ENCODE data around the gene LRMDA.

The LRMDA gene

DNA sequence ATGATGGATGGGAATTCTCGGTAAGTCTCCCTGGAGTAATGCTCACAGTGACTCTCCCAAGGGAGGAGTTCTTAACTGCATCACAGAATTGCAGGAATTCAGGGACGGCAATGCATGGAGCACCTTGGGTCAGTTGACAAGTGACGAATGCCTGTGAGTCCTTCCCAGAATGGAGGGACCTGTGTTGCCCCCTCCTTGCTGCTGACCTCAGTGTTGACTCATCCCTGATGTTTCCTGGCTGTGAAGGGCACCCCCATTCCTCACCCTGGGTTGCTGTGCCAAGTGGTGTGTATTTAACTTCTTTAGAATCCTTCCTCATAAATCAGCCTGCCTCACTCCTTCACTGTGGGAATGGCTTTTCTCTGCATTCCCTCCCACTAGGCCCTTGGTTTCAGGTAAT is 98.9 kb downstream of the LRMDA start:
- in situ Hi-C loops (cut with HindIII; ENCODE audit: low sequenced_read_pairs), result no loop called here

DNA sequence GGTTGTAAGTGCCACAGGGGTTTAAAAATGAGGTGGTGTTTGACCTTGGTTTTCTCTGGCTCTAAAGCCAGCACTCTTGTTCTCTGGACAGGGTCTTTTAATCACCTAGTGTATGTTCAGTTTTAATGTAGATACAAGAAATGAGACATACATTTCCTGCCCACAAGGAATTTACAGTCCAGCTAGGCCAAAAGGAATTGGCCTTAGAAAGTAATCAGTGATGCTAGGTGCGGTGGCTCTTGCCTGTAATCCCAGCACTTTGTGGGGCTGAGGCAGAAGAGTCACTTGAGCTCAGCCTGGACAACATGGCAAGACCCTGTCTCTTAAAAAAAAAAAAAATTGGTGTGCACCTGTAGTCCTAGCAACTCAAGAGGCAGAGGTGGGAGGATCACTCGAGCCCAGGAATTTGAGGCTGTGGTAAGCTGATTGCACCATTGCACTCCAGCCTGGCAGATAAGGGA is 100.2 kb downstream of the LRMDA start:
- in situ Hi-C loops (cut with HindIII; ENCODE audit: low sequenced_read_pairs), result no loop called here

- in situ Hi-C loops (cut with HindIII; ENCODE audit: low sequenced_read_pairs), result no loop called here
Observed at GRCh38 chr10:75532253-75532924, 101.0 kb downstream of the LRMDA start.

DNA sequence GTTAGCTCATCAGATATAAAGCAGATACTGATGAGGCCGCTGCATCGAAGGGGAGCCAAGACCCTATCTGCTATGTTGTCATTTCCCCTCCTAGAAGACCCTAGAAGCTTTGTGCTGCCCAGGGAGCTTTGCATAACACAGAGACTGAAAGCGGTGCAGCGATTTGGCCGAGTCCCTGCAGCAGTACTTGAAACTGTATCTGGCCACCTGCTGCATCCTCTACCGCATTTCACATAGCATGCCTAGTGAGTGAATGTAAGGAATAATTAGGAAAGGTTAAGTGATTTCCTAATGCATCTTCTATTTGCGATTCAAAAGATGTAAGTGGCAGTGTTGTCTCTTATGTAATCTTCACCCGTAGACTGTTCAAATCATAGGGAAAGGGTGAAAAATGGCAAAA is 106.7 kb downstream of the LRMDA start:
- in situ Hi-C loops (cut with HindIII; ENCODE audit: low sequenced_read_pairs), result no loop called here

- in situ Hi-C loops (cut with HindIII; ENCODE audit: low sequenced_read_pairs), result no loop called here
Observed at GRCh38 chr10:75538765-75539164, 107.3 kb downstream of the LRMDA start.

GRCh38 chr10:75540357-75540966 is 109.0 kb downstream of the LRMDA start:
- in situ Hi-C loops (cut with HindIII; ENCODE audit: low sequenced_read_pairs), result no loop called here

- in situ Hi-C loops (cut with HindIII; ENCODE audit: low sequenced_read_pairs), result no loop called here
Observed at GRCh38 chr10:75540981-75541380, 109.6 kb downstream of the LRMDA start.

DNA sequence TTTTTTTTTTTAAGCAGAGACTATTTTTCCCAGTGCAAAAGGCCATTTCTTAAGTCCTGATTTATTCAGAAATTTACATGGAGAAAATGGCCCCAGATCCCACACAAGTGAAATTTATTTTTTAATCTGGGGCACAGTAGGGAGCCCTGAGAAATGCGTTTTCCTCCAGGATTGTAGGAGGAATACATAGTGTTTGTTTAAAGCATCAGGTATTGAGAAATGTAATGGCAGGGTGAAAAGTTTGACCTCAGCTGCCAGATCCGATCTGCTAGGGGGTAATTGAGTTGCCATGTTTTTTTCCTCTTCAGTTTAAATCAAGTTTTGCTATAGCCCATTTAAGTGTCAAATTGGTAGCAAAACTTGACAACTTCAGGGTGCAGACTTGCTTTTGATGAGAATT is 110.0 kb downstream of the LRMDA start:
- in situ Hi-C loops (cut with HindIII; ENCODE audit: low sequenced_read_pairs), result no loop called here

DNA sequence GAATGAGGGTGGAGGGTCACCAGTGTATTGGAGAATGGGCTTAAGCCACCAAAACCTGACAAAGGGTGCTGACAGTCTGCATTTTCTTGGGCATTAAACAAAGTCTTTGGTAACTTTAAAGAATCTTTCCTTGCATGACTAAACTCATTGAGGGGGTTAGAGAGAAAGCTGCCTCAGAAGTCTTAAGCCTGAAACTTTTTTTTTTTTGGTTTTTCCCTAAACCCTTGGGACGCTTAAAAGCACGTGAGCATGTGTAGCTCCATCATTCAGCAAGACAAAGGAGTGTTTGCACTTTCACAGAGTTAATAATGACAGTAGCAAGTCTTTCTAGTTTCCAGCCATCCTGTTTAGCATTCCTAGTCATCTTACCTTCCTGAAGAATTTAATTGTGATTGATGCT is 110.7 kb downstream of the LRMDA start:
- in situ Hi-C loops (cut with HindIII; ENCODE audit: low sequenced_read_pairs), result no loop called here

DNA sequence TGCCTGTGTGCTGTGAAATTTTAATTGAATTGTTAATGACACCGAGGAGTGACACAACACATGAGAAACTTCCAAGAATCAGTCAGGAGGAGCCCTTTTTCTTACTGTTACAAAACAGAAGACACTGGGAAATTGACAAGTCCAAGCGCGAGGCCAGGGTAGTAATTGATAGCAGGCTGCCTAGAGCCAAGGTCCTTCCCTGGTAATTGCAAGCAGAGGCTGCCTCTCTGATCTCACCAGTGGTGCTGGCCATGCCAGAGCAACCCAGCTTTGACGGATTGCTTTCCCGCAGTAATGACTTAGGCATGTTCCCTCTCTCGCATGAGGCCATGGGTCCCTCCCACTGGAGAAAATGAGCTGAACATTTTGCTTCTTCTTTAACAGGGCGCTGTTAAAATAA is 111.5 kb downstream of the LRMDA start:
- in situ Hi-C loops (cut with HindIII; ENCODE audit: low sequenced_read_pairs), result no loop called here

GRCh38 chr10:75544386-75544785 is 113.0 kb downstream of the LRMDA start:
- in situ Hi-C loops (cut with HindIII; ENCODE audit: low sequenced_read_pairs), result no loop called here

GRCh38 chr10:75544993-75545706 is 113.7 kb downstream of the LRMDA start:
- in situ Hi-C loops (cut with HindIII; ENCODE audit: low sequenced_read_pairs), result no loop called here

DNA sequence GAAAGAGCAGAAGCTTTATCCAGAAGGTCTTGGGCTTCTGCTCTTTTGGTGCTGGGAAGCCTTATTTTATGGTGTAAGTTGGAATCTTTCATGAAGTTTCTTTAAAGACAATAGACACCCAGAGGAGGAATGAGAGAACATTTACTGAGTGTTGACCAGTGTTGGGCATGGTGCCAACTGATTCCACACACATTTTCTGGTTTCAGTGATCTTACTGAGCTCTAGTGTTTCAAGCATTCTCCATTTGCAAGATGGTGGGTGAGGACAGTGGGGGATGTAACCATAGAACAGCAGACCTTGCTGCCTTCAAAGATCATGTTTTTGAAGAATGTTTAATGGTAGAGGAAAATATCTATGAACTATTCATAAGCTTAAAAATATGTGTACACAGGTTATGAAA is 114.6 kb downstream of the LRMDA start:
- in situ Hi-C loops (cut with HindIII; ENCODE audit: low sequenced_read_pairs), result no loop called here

DNA sequence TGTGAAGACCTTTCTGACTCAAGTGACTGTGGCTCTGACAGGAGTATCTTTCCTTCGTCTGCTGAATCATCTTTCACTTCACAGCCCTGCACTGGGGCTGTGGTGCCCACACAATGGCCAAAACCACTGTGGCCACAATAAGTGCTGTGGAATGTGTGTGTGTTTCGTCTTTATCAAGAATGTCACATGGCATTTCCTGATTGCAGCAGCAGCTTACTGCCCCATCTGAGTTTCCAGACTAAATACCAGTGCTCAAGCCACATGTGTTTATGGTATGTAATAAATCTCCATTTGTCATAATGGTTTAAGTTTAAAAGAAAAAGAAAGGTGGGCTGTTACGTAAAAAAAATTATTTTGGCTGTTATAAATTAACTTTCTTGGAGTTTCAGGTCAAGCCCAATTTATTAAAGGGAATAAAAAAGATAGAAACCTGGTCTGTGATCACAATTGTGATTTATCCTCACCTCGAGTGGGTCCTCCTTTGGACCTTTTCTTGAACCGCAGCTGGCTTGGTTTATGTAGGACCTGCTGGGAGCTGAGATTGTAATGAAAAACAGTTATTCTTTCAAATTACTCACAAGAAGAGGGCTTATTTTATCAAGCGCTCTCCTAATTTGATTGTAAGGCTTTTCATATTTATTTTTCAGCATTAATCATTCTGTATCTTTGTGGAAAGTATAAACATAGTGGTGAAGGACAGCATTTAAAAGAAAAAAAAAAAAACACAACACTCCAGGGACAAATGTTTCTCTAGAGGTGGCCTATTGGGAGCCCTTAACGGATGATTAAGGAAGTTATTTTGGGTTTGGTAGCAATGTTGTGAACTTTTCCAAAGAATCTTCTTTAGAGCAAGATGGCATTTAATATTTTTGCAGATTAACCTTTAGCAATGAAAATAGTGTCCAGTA is 116.2 kb downstream of the LRMDA start:
- in situ Hi-C loops (cut with HindIII; ENCODE audit: low sequenced_read_pairs), result no loop called here

DNA sequence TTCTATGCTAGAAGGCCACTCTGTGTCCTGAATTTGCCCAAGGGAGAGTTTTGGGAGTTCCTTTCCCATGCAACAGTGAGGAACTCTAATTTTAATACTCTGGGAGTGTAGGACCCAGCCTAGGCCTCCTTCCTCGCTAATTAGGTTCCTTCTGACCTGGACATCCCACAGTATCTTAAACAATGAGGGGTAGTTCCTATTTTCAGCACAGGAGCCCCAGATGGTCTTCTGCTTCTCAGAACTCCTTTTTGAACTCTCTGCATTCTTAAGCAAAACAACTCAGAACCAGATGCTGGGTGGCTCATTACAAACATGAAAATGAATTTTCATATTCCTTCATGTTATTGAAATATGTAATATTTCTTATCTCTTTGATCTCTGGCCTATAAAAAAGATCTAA is 116.9 kb downstream of the LRMDA start:
- in situ Hi-C loops (cut with HindIII; ENCODE audit: low sequenced_read_pairs), result no loop called here

- in situ Hi-C loops (cut with HindIII; ENCODE audit: low sequenced_read_pairs), result no loop called here
Observed at GRCh38 chr10:75550191-75550590, 118.8 kb downstream of the LRMDA start.

DNA sequence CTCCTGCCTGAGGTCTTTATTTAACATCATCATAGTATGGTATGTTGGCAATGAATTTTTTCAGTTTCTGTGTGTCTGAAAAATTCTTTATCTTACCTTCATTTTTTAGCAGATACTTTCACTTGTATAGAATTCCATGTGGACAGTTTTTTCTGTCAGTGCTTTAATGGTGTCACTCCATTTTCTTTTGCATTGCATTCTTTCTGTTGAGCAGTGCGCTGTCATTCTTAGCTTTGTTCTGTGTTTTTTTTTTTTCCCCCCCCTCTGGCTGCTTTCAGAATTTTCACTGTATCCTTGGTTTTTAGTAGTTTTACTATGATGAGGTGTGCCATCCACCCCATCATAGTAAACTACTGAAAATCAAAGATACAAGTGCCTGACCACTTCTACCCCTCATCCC is 120.7 kb downstream of the LRMDA start:
- in situ Hi-C loops (cut with HindIII; ENCODE audit: low sequenced_read_pairs), result no loop called here

DNA sequence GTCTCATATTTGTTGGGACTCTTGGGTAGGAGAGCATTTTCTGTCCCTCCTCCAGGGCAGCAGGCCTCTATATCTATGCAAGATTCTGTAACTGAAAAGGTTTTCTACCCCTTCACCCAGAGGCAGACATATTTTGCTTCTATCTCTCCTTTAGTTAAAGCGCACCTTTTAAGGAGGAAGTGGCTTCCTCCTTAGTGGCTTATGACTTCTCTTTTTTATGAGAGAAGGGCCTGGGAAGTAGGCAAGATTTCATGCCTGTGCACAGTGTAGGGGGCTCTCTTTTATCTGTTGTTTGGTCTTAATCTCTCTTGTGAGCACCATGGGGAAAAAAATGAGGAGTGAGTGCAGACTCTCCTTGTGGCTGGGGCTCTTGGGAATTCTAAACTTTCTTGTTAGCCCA is 122.1 kb downstream of the LRMDA start:
- in situ Hi-C loops (cut with HindIII; ENCODE audit: low sequenced_read_pairs), result no loop called here

GRCh38 chr10:75555323-75555722 is 123.9 kb downstream of the LRMDA start:
- in situ Hi-C loops (cut with HindIII; ENCODE audit: low sequenced_read_pairs), result no loop called here

GRCh38 chr10:75556320-75556719 is 124.9 kb downstream of the LRMDA start:
- in situ Hi-C loops (cut with HindIII; ENCODE audit: low sequenced_read_pairs), result no loop called here
